ENCODE measurements around the gene ATP11C.

DNA sequence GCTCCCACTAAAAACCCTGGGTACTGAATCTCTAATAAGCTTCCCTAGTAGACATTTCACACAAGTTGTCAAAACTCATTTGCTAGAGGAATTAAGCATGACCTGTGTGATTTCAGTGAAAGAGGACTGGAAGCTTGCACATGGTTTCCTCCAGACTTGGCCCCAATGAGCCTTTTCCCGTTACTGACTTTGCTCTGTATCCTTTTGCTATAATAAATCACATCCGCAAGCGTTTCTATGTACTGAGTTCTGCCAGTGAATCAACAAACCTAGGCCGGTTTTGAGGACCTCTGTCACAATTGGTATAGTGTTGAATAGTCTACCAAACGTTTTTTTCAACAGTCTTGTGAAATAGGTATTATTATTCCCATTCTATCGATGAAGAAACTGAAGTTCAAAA lies 8.2 kb downstream of the ATP11C start:
- TF ChIP-seq CTCF (IDR thresholded peaks at IDR 0.05; ENCODE audit: insufficient read depth, low read length) (no peak), POLR2AphosphoS5 (IDR thresholded peaks at IDR 0.05; ENCODE audit: low read depth) (no peak)

All from HL-60 (cell line).